Neuronal stem cell (in vitro differentiated cells): Measurements from ENCODE around the gene ZNF177.

Experiments used
- DNase-seq: peaks from one replicate; pipeline ENCODE4 v3.0.0-alpha.2; 2013; ENCODE audit warnings: low spot score
- H2AFZ ChIP-seq: one replicate; pipeline ENCODE4 v1.6.1; 2013; ENCODE audit warnings: mild to moderate bottlenecking, low read length, inconsistent platforms
- H2AK5ac ChIP-seq: 2 replicates; pipeline ENCODE4 v1.6.1; 2013; ENCODE audit warnings: low read depth, mild to moderate bottlenecking, inconsistent platforms, low read length, moderate library complexity, mixed read lengths
- H2BK120ac ChIP-seq: 2 replicates; pipeline ENCODE4 v1.6.1; 2013; ENCODE audit warnings: low read depth, mild to moderate bottlenecking, inconsistent platforms, low read length, moderate library complexity, mixed read lengths
- H2BK12ac ChIP-seq: one replicate; pipeline ENCODE4 v1.6.1; 2013; ENCODE audit warnings: low read length, inconsistent platforms
- H2BK15ac ChIP-seq: 2 replicates; pipeline ENCODE4 v1.6.1; 2013; ENCODE audit warnings: mild to moderate bottlenecking, low read length, inconsistent platforms, mixed read lengths
- H2BK5ac ChIP-seq: one replicate; pipeline ENCODE4 v1.6.1; 2013; ENCODE audit warnings: inconsistent platforms, mild to moderate bottlenecking, low read length, moderate library complexity
- H3K14ac ChIP-seq: one replicate; pipeline ENCODE4 v1.6.1; 2013; ENCODE audit warnings: low read length, inconsistent platforms
- H3K18ac ChIP-seq: 2 replicates; pipeline ENCODE4 v1.6.1; 2013; ENCODE audit warnings: low read length, inconsistent platforms
- H3K23ac ChIP-seq: 2 replicates; pipeline ENCODE4 v1.6.1; 2013; ENCODE audit warnings: low read depth, mild to moderate bottlenecking, mixed read lengths, low read length, inconsistent platforms; ENCODE audit not compliant: poor library complexity
- H3K27ac ChIP-seq: replicated peaks from 3 replicates; pipeline ENCODE4 v1.5.1; 2013; ENCODE audit warnings: low read length, inconsistent platforms
- H3K27me3 ChIP-seq, 3 experiments: 2 replicates each; pipeline ENCODE4 v1.6.1; 2013; ENCODE audit warnings: low read length in 3 of 3, mild to moderate bottlenecking in 2 of 3, inconsistent platforms in 1 of 3, low read depth in 1 of 3, mixed read lengths in 1 of 3, moderate library complexity in 1 of 3; ENCODE audit not compliant: control insufficient read depth in 3 of 3, insufficient read depth in 3 of 3
- H3K36me3 ChIP-seq, 2 donors: replicated peaks in 1 of 2; 2 replicates each; pipeline ENCODE4 v1.6.1; 2013; ENCODE audit warnings: low read length in 2 of 2; ENCODE audit not compliant: control insufficient read depth in 2 of 2, insufficient read depth in 2 of 2
- H3K4ac ChIP-seq: 2 replicates; pipeline ENCODE4 v1.6.1; 2013; ENCODE audit warnings: inconsistent platforms, mild to moderate bottlenecking, low read length, moderate library complexity
- H3K4me1 ChIP-seq, 2 donors: 1 replicate in 1 of 2; 2 replicates in 1 of 2; pipeline ENCODE4 v1.6.1; 2013; ENCODE audit warnings: low read length in 2 of 2, low read depth in 1 of 2; ENCODE audit not compliant: control insufficient read depth in 2 of 2, insufficient read depth in 1 of 2
- H3K4me2 ChIP-seq: one replicate; pipeline ENCODE4 v1.6.1; 2013; ENCODE audit warnings: mild to moderate bottlenecking, low read length, inconsistent platforms; ENCODE audit not compliant: insufficient read depth, poor library complexity, severe bottlenecking
- H3K4me3 ChIP-seq, 2 donors: 2 replicates each; pipeline ENCODE4 v1.5.1; 2013; ENCODE audit warnings: low read length in 2 of 2, mild to moderate bottlenecking in 2 of 2, inconsistent platforms in 1 of 2, moderate library complexity in 1 of 2
- H3K79me1 ChIP-seq: one replicate; pipeline ENCODE4 v1.6.1; 2013; ENCODE audit warnings: low read depth, mild to moderate bottlenecking, inconsistent platforms, low read length, moderate library complexity
- H3K9ac ChIP-seq: one replicate; pipeline ENCODE4 v1.6.1; 2013; ENCODE audit warnings: mild to moderate bottlenecking, low read depth, low read length, inconsistent platforms; ENCODE audit not compliant: poor library complexity
- H3K9me3 ChIP-seq, 2 donors: replicated peaks in 1 of 2; 2 replicates each; pipeline versions ENCODE3 to v1.6.1; 2013; ENCODE audit warnings: low read length in 2 of 2, mild to moderate bottlenecking in 2 of 2, inconsistent platforms in 1 of 2, low read depth in 1 of 2, mixed read lengths in 1 of 2, moderate library complexity in 1 of 2; ENCODE audit not compliant: control insufficient read depth in 2 of 2, insufficient read depth in 1 of 2
- H4K8ac ChIP-seq: one replicate; pipeline ENCODE4 v1.6.1; 2013; ENCODE audit warnings: low read depth, mild to moderate bottlenecking, inconsistent platforms, low read length, moderate library complexity
- H4K91ac ChIP-seq: one replicate; pipeline ENCODE4 v1.6.1; 2013; ENCODE audit warnings: low read length, low read depth, mild to moderate bottlenecking, inconsistent platforms; ENCODE audit not compliant: poor library complexity
- WGBS, 2 donors: extraction: QIAGEN DNeasy Blood & Tissue Kit; methylation state at CpG; one replicate each; pipeline ENCODE4 v1.1.7; 2013; ENCODE audit warnings: missing lambda C conversion rate in 2 of 2, mixed read lengths in 1 of 2; ENCODE audit not compliant: insufficient read length in 2 of 2, insufficient replicate concordance in 1 of 2; ENCODE audit errors: extremely low coverage in 2 of 2; 5-methylcytosine and 5-hydroxymethylcytosine counted together

The ZNF177 gene

GRCh38 chr19:9413240-9413954 lies 50.6 kb downstream of the ZNF177 start:
- no peak overlapping the region for H3K4me3 ChIP-seq
- no peak for DNase-seq
- no peaks in the 10 kb centered on the region for H3K79me1 ChIP-seq
- no peak overlapping the region for H3K23ac ChIP-seq
- H3K9ac ChIP-seq, result no peak overlapping the region
- no peak overlapping the region for H2BK12ac ChIP-seq
- H4K91ac ChIP-seq, result no peak overlapping the region
- no peak overlapping the region for H2BK15ac ChIP-seq
- no peak overlapping the region for H2AFZ ChIP-seq
- no peak overlapping the region for H2BK120ac ChIP-seq
- H3K36me3 ChIP-seq, result peaks cover 48 to 75% of the 10 kb centered on the region in 2 donors
- H3K27me3 ChIP-seq, result no peaks in the 10 kb centered on the region
- H2BK5ac ChIP-seq, result no peak overlapping the region
- WGBS, 2 donors, result no CpG with 5 or more reads among the region's 14 CpGs
- peaks cover 53 to 71% of the 10 kb centered on the region in 2 donors for H3K9me3 ChIP-seq
- H2AK5ac ChIP-seq, result no peak overlapping the region
- no peak overlapping the region for H3K4ac ChIP-seq
- no peak overlapping the region for H4K8ac ChIP-seq
- no peak overlapping the region for H3K27ac ChIP-seq
- H3K18ac ChIP-seq, result no peak overlapping the region
- H3K4me1 ChIP-seq, result no peaks in the 10 kb centered on the region
- H3K14ac ChIP-seq, result no peak overlapping the region
- no peak overlapping the region for H3K4me2 ChIP-seq

GRCh38 chr19:9427941-9428340 lies 65.1 kb downstream of the ZNF177 start:
- H4K91ac ChIP-seq, result no peak overlapping the region
- no peak overlapping the region for H2AK5ac ChIP-seq
- H3K18ac ChIP-seq, result no peak overlapping the region
- peaks cover 6 to 7% of the 10 kb centered on the region in 2 donors for H3K9me3 ChIP-seq
- no peaks in the 10 kb centered on the region for H3K79me1 ChIP-seq
- H3K4me1 ChIP-seq, result no peaks in the 10 kb centered on the region
- no peak overlapping the region for H3K23ac ChIP-seq
- H3K9ac ChIP-seq, result no peak overlapping the region
- no peak overlapping the region for H2AFZ ChIP-seq
- no CpG with 5 or more reads among the region's 6 CpGs for WGBS, 2 donors
- no peak overlapping the region for H3K14ac ChIP-seq
- H2BK12ac ChIP-seq, result no peak overlapping the region
- DNase-seq, result no peak
- peaks cover 34 to 92% of the 10 kb centered on the region in 2 donors for H3K36me3 ChIP-seq
- H4K8ac ChIP-seq, result no peak overlapping the region
- H3K4me2 ChIP-seq, result no peak overlapping the region
- no peak overlapping the region for H2BK120ac ChIP-seq
- H3K4ac ChIP-seq, result no peak overlapping the region
- H2BK15ac ChIP-seq, result no peak overlapping the region
- no peaks in the 10 kb centered on the region for H3K27me3 ChIP-seq
- no peak overlapping the region for H3K27ac ChIP-seq
- no peak overlapping the region for H3K4me3 ChIP-seq
- no peak overlapping the region for H2BK5ac ChIP-seq

- H3K14ac ChIP-seq, result no peak overlapping the region
- no peak overlapping the region for H3K4me3 ChIP-seq
- no CpG with 5 or more reads among the region's 1 CpG for WGBS, 2 donors
- H3K23ac ChIP-seq, result no peak overlapping the region
- H2AFZ ChIP-seq, result no peak overlapping the region
- no peaks in the 10 kb centered on the region for H3K4me1 ChIP-seq
- no peak overlapping the region for H2BK12ac ChIP-seq
- no peak overlapping the region for H3K4ac ChIP-seq
- H2BK120ac ChIP-seq, result no peak overlapping the region
- DNase-seq, result no peak
- no peak overlapping the region for H4K91ac ChIP-seq
- H3K9ac ChIP-seq, result no peak overlapping the region
- H2AK5ac ChIP-seq, result no peak overlapping the region
- H3K79me1 ChIP-seq, result no peaks in the 10 kb centered on the region
- H3K27me3 ChIP-seq, result no peaks in the 10 kb centered on the region
- H3K36me3 ChIP-seq, result peaks cover 25 to 80% of the 10 kb centered on the region in 2 donors
- H2BK15ac ChIP-seq, result no peak overlapping the region
- H4K8ac ChIP-seq, result no peak overlapping the region
- H3K27ac ChIP-seq, result no peak overlapping the region
- H3K9me3 ChIP-seq, result peaks cover 3 to 5% of the 10 kb centered on the region in 2 donors
- no peak overlapping the region for H3K18ac ChIP-seq
- H3K4me2 ChIP-seq, result no peak overlapping the region
- no peak overlapping the region for H2BK5ac ChIP-seq
Observed at GRCh38 chr19:9430444-9430843, 67.6 kb downstream of the ZNF177 start.

- Histone ChIP-seq H3K36me3 (peaks cover 20 to 70% of the 10 kb centered on the region in 2 donors), H3K4me2 (no peak overlapping the region), H3K9me3 (peaks cover 0 to 7% of the 10 kb centered on the region in 2 donors), H3K4me3 (no peak overlapping the region), H3K4ac (no peak overlapping the region), H4K91ac (peak overlapping the region; percentile 40), H2BK5ac (no peak overlapping the region), H3K79me1 (no peaks in the 10 kb centered on the region), H2BK15ac (no peak overlapping the region), H3K27ac (no peak overlapping the region), H3K18ac (no peak overlapping the region), H2BK120ac (no peak overlapping the region), H3K27me3 (no peaks in the 10 kb centered on the region), H3K9ac (peak overlapping the region; percentile 79), H4K8ac (no peak overlapping the region), H2AK5ac (no peak overlapping the region), H3K23ac (no peak overlapping the region), H3K4me1 (no peaks in the 10 kb centered on the region), H2BK12ac (no peak overlapping the region), H3K14ac (no peak overlapping the region), H2AFZ (no peak overlapping the region)
- WGBS, 2 donors, result no CpG with 5 or more reads among the region's 7 CpGs
- peak; percentile 31 for DNase-seq
Observed at GRCh38 chr19:9431475-9431874, 68.7 kb downstream of the ZNF177 start.
